Body of pancreas (tissue), 4 donors: Measurements from ENCODE around the gene ATRAID. TPM values are rescaled to one million over a fixed set of nuclear protein-coding genes. Genes with fewer than 3 reads are reported as not detected.

Experiments used
- ATAC-seq: fragments of 150-250 bp; one replicate; pipeline ENCODE4 v1.9.1; 2016
- DNase-seq, 4 donors: peaks; one replicate each; pipeline ENCODE4 v3.0.0-alpha.2; 2019
- H3K27ac ChIP-seq, 4 donors: fragments of 200-600 bp; sonication (generic); 1 replicate in 3 of 4; 2 replicates in 1 of 4; pipeline versions ENCODE4 v1.5.1 to v1.6.1; 2016 to 2019; ENCODE audit warnings: mild to moderate bottlenecking in 1 of 4, mixed read lengths in 1 of 4, moderate library complexity in 1 of 4
- H3K27me3 ChIP-seq, 2 donors: fragments of 200-600 bp; sonication (generic); one replicate each; pipeline ENCODE4 v1.6.0; 2016; ENCODE audit warnings: mild to moderate bottlenecking in 1 of 2
- H3K36me3 ChIP-seq, 2 donors: fragments of 200-600 bp; sonication (generic); replicated peaks in 1 of 2; 2 replicates each; pipeline ENCODE4 v1.5.1; 2016; ENCODE audit warnings: low read depth in 2 of 2; ENCODE audit not compliant: insufficient read depth in 1 of 2
- H3K4me1 ChIP-seq: fragments of 200-600 bp; sonication (generic); one replicate; pipeline ENCODE4 v1.6.0; 2016
- H3K4me3 ChIP-seq, 2 donors: fragments of 200-600 bp; sonication (generic); 1 replicate in 1 of 2; 2 replicates in 1 of 2; pipeline ENCODE4 v1.5.1; 2016 to 2019
- H3K9me3 ChIP-seq, 3 donors: fragments of 200-600 bp; sonication (generic); 1 replicate in 2 of 3; 2 replicates in 1 of 3; pipeline ENCODE4 v1.5.1; 2016
- CTCF ChIP-seq, 7 experiments: fragments of 450-650 bp in 4 of 7; fragments of 200-600 bp in 3 of 7; sonication (generic) in 3 of 7; IDR thresholded peaks; one replicate each; pipeline ENCODE4 v1.5.1; 2016 to 2019; ENCODE audit warnings: antibody characterized with exemption in 7 of 7
- POLR2A ChIP-seq, 3 donors: fragments of 450-650 bp; IDR thresholded peaks; one replicate each; pipeline ENCODE4 v1.6.1; 2016; ENCODE audit warnings: antibody characterized with exemption in 3 of 3, mild to moderate bottlenecking in 2 of 3
- WGBS, 2 donors: methylation state at CpG; one replicate each; pipeline ENCODE4 v1.1.5; 2017; 5-methylcytosine and 5-hydroxymethylcytosine counted together
- intact Hi-C: fragments of 100-400 bp; cut with DNase I; formaldehyde crosslinking; loops from one replicate; pipeline ENCODE4 v1.15.1; 2023
- total RNA-seq, 2 donors: library from RNA; depleted of rRNA; stranded (reverse); fragments of >200 nt; gene quantifications; one replicate each; pipeline ENCODE4 v1.1.0, GENCODE V29; 2016

The ATRAID gene, protein sequence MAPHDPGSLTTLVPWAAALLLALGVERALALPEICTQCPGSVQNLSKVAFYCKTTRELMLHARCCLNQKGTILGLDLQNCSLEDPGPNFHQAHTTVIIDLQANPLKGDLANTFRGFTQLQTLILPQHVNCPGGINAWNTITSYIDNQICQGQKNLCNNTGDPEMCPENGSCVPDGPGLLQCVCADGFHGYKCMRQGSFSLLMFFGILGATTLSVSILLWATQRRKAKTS
- total RNA-seq: 10 to 100 TPM; 69.2 to 75.0 TPM

- no peaks in the 10 kb centered on the region for H3K27me3 ChIP-seq
- peak within 1 kb of the TSS; percentile 64 to 66 for H3K4me3 ChIP-seq
- peak within 1 kb of the TSS; percentile 83 to 97 (median 92) for H3K27ac ChIP-seq
- intact Hi-C loops: no loop called here
- WGBS, 2 donors: 0 to 1% methylated on average over 2 to 62 of the region's 73 CpGs
- peak; percentile 95 for ATAC-seq
- TF ChIP-seq CTCF (IDR thresholded peaks at IDR 0.05): no peak
- peak; percentile 78 to 89 (median 88) for TF ChIP-seq POLR2A (IDR thresholded peaks at IDR 0.05)
- H3K36me3 ChIP-seq: peaks cover 0 to 3% of the 10 kb centered on the region in 2 donors
- DNase-seq: peak; percentile 87 to 91 (median 88)
- H3K9me3 ChIP-seq: no peaks in the 10 kb centered on the region
- H3K4me1 ChIP-seq: peaks cover 24% of the 10 kb centered on the region
These were observed at the start of gene ATRAID, which contains the start of gene SLC5A6 for GRCh38 chr2:27211943-27212625. TSS of gene ATRAID (plus strand) at chr2:27212041. CDS start at chr2:27212369, 328 bp downstream. TSS of gene SLC5A6 (minus strand) at chr2:27212268. CDS start at chr2:27207650, 4,618 bp downstream.

GRCh38 chr2:27162151-27163121, 49.4 kb upstream of the ATRAID start:
- Histone ChIP-seq H3K27me3 (no peaks in the 10 kb centered on the region), H3K4me1 (no peaks in the 10 kb centered on the region), H3K36me3 (no peaks in the 10 kb centered on the region), H3K9me3 (no peaks in the 10 kb centered on the region), H3K4me3 (no peak overlapping the region), H3K27ac (no peak overlapping the region)
- intact Hi-C loops: no loop called here
- no peak for ATAC-seq
- no peak for DNase-seq
- 73 to 75% methylated on average over 15 of the region's 15 CpGs for WGBS, 2 donors
- TF ChIP-seq POLR2A (IDR thresholded peaks at IDR 0.05) (no peak), CTCF (IDR thresholded peaks at IDR 0.05) (no peak)

DNA sequence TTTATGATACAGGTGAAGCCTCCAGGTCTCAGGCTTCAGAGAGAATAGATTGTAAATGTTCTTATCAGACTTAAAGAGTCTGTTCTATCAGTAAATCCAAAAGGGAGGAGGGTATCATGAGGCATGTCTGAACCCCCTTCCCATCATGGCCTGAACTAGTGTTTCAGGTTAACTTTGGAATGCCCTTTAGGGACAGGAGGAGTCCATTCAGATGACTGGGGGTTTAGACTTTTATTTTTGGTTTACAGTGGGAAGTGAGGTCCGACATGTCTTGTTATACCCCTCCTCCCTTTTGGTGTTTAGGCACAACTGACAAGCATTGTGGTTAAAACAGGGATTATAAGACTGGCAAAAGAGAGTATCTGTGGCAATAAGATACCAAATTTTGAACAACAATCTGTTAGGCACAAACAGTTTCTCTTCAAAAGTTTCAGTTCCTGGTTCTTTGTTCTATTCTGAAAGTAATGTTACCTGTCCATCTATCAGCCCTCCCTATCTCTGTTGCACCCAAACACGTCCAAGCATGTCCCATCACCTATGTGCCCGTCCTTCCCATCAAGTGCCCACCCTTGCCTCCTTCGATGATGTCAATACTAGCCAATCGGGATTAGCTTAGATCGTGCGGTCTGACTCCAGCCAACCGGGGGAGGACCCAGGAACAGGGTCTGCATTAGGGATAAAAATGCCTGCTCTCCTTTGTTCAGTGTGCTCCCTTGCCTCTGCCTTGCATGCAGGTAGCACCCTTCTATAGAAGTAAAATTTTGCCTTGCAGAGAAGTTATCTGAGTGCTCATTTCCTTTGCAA, 46.7 kb upstream of the ATRAID start:
- intact Hi-C loops: no loop called here
- no peak for ATAC-seq
- H3K9me3 ChIP-seq: no peaks in the 10 kb centered on the region
- TF ChIP-seq POLR2A (IDR thresholded peaks at IDR 0.05) (no peak), CTCF (IDR thresholded peaks at IDR 0.05) (no peak)
- no peaks in the 10 kb centered on the region for H3K27me3 ChIP-seq
- no peak overlapping the region for H3K4me3 ChIP-seq
- no peak overlapping the region for H3K27ac ChIP-seq
- DNase-seq: no peak
- 83% methylated on average over 8 of the region's 8 CpGs for WGBS, 2 donors
- H3K36me3 ChIP-seq: no peaks in the 10 kb centered on the region
- H3K4me1 ChIP-seq: peaks cover 5% of the 10 kb centered on the region

DNA sequence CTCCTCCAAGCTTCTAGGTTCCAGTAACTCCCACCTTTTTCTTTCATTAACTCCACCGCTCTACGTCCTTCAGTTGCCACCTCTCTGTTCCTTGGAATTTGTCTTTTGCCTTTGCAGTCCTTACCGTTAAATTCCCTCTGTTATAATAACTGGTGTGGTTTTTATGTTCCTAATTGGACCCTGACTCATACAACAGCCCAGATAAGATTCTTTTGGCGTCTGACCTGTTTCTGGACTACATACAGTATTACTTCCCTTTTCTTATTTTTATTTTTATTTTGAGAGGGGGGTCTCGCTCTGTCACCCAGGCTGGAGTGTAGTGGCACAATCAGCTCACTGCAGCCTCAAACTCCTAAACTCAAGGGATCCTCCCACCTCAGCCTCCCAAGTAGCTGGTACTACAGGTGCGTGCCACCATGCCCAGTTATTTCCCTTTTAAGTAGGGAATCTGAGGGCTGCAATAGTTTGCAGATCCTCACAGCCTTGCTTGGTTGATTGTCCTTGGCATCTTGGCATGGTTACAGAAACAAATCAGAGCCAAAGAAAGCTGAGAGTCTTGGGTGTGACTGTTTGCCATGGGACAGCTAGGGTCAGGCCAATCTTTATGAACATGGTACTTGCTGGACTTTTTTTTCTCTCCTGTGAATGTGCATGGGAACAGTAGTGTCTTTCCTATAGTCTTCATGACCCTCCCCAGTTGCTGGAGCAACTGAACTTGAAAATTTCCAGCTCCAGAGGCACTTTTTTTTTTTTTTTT, 41.1 kb upstream of the ATRAID start:
- Histone ChIP-seq H3K27me3 (peaks cover 0 to 5% of the 10 kb centered on the region in 2 donors), H3K4me3 (no peak overlapping the region), H3K4me1 (peaks cover 10% of the 10 kb centered on the region), H3K9me3 (no peaks in the 10 kb centered on the region), H3K27ac (no peak overlapping the region), H3K36me3 (no peaks in the 10 kb centered on the region)
- intact Hi-C loops: no loop called here
- no peak for TF ChIP-seq POLR2A (IDR thresholded peaks at IDR 0.05)
- no peak for TF ChIP-seq CTCF (IDR thresholded peaks at IDR 0.05)
- WGBS, 2 donors: 56 to 70% methylated on average over 6 of the region's 6 CpGs
- ATAC-seq: peak; percentile 43
- DNase-seq: peak in 1 of 4 donors; percentile 19
